Esophagus mucosa (tissue), 1 donor: ENCODE results near the gene PLXND1. TPM values are rescaled to one million over a fixed set of nuclear protein-coding genes. Genes with fewer than 3 reads are reported as not detected.
A peak's percentile ranks its signal among the peaks of the same experiment; 100 is the strongest.

Experiments used
- ATAC-seq: fragments of 200-7000 bp; cut with Tn5 transposase; one replicate; pipeline ENCODE4 v1.9.1; 2020
- total RNA-seq: library from RNA; stranded (reverse); gene quantifications from one replicate; pipeline ENCODE4 v1.2.4, GENCODE V29; 2023
- donor health status: DM: yes; HTN: yes; CAD: no.

PLXND1 gene
- total RNA-seq, 1 donor from 2014 or later, result 15.8 TPM

DNA sequence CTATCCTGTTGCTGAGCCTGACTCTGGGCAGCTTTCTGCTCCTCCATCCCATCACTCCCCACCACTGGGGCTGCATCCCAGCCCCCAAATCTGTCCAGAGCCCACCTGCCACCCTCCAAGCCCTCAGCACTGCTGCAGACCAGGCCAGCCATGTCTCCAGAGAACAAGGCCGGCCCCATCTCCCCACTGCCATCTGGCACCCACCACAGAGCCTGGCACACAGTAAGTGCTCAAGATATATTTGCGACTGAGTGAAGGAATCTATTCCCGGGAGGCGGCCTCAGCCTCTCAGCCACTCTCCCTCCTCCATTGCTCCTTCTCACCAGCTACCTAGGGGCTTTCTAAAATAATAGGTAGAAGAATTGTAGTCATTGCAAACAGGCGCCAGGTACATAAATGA, 4.8 kb downstream of the PLXND1 start:
- no peak for ATAC-seq

DNA sequence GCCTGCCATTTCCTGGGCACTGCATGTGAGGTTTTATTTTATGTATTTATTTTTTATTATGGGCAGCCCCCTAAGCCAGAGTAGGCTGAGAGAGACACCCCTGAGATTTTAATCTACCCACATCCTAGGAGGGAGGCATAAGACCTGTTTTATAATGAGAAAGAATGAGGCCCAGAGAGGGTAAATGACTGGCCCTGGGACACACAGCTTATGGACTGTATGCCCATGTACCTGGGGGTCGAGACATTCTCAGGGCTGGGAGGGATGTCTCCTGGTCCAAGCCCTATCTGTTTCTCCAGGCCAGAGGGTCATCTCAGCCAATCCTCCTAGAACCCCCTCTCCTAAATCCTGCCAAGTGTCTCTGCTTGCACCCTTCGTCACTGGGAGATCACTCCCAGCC, 6.1 kb downstream of the PLXND1 start:
- no peak for ATAC-seq

DNA sequence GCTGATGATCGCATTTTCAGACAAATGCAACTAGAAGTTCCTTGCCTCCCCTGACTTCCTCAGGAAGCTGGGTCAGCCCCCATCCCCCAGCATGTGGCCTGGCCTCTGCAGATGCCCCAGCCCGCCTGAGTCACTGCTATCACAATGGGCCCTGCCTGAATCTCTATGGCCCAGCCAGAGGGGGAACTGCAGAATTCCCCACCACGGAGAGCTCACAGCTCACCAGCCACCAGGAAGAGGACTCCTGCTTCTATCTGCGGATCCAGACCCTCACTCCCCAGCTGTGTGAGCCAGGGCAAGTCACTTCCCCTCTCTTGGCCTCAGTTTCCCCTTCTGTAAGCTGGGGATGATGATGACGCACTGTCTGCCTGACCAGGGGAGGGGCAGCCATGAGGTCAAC, 6.9 kb downstream of the PLXND1 start:
- no peak for ATAC-seq

- no peak for ATAC-seq
Measured at GRCh38 chr3:129599073-129599472, 7.4 kb downstream of the PLXND1 start.

DNA sequence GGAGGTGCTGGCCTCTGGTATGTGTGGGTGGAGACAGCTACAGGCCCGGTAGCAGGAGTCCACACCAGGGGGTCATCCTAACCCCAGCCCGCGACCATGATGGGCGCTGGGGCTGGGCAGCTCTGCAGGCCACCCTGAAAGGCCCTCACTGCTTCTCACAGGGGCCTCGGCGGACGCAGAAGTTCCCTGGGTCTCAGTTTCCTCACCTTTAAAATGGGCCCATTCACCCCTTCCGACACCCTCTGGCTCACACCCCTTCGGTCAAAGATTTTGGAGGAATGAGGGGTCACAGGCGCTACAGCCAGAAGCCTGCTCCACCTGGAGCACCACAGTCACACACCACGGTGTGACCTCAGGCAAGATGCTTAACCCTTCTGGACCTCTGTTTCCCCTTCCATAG, 8.0 kb downstream of the PLXND1 start:
- ATAC-seq, result no peak

DNA sequence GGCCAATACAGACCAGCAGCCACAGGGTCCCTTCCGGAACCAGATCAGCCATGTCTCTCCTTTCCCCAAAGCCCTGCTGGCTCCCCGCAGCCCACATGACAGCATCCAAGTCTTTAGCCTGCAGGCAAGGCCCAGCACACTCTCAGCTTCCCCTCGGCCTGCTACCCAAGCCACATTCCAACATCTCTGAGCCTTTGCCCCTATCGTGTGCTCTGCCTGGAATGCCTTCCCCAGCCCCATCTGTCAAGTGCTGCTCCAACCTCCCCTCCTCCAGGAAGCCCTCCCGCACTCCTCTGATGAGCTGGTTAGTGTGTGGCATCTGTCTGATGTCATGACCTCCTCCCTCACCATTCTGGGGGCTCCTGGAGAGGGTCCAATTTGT, 8.5 kb downstream of the PLXND1 start:
- ATAC-seq, result no peak

- ATAC-seq, result no peak
Measured at GRCh38 chr3:129597087-129597999, 9.1 kb downstream of the PLXND1 start.

GRCh38 chr3:129596194-129597086, 10.0 kb downstream of the PLXND1 start:
- peak; percentile 51 for ATAC-seq

DNA sequence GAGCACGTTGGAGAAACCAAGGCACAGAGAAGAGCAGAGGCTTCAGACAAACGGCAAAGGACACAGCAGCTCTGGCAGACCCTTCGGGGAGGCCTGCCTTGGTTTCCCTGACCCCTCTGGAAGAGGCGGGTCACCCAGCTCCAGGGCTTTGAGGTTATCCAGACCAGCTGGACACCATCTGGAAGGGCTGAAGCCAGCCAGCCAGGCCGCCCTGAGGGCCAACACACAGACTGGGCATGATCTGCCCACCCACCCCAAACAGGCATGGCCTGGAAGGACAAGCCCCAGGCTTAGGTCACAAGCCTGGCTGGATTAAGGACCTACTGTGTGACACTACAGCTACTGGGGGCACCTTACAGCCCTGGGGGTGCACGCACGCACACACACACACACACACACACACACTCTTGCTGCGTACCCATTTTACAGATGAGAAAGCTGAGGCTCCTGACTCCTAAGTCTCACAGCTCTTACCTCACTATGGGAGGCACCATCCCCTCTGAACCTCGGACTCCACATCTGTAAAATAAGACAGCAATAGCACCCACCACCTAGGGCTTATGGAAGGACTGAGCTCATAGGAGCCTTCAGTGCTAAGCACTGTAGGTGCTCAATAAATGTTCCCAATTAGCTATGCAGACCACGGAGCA, 10.8 kb downstream of the PLXND1 start:
- no peak for ATAC-seq

DNA sequence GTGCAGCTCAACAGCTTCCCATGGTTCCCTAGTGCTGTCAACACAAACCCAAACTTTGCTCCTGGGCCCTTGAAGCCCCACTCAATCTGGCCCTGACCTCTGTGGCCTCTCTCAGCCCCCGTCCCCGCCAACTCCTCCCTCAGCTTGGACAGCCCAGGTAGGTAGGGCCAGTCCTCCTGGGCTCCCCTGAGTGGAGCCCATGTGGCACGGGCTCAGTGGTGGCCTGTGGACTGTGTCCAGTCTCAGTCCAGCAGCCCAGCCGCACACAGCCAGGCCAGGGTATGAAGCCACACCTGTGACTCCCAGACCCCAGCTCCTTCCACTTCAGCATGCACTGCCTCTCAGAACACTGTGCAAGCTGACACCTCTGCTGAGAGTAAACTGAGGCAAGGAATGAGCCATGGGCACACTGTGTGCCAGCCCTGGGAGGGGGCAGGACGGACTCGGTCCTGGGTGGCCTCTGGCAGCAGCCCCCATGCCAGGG, 11.5 kb downstream of the PLXND1 start:
- no peak for ATAC-seq

DNA sequence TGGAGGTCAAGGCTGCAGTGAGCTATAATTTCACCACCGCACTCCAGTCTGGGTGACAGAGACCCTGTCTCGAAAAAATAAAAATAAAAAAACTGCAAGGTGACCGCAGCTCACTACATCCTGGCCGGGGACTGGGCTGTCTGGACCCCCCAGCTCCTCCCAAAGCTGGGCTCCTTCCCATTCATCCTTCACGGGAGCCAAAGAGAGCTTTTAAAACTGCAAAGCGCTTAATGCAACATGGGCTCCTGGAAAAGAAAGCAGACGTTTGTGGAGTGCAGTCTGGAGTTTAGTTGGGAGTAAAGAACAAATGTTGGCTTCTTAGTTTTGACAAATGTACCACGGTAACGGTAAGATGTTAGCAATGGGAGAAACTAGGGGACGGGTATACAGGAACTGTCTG, 12.1 kb downstream of the PLXND1 start:
- no peak for ATAC-seq

GRCh38 chr3:129593595-129594339, 12.7 kb downstream of the PLXND1 start:
- ATAC-seq, result no peak

DNA sequence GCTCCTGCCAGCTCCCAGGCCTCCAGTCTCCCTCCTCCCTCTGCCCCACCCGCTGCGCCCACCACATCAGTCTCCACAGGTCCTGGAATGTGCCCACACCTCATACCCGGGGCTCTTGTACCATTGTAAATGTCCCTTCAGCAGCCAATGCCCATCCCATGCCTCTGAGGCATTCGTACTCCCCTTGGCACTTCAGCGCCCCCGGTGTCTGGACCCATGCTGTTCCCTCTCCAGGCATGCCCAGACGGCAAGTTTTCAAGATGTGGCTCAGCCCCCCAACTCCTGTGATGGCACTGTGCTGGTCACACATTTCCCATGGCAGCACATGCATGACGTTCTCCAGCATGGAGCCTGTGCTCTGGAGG, 13.3 kb downstream of the PLXND1 start:
- ATAC-seq, result no peak

GRCh38 chr3:129592381-129593131, 13.9 kb downstream of the PLXND1 start:
- peak; percentile 8 for ATAC-seq

DNA sequence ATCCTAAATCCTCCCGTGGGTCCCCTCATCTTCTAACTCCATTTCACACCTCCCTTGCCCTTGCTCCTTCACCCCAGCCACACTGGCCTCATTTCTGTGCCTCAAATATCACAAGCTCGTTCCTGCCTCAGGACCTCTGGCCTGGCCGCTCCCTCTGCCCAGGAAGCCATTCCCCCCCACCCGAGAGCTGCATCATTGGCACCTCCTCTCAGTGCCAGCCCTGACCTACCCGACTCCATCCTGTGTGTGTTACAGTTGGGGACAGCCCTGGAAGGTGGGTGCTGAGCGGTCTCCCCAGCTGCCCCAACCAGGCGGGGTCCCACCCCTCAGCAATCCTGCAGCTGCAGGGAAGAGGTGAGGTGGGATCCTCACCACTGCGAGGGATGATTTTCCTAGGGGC, 14.5 kb downstream of the PLXND1 start:
- ATAC-seq, result no peak

GRCh38 chr3:129590215-129590614, 16.3 kb downstream of the PLXND1 start:
- ATAC-seq, result no peak

GRCh38 chr3:129587566-129588210, 18.8 kb downstream of the PLXND1 start:
- ATAC-seq, result no peak

GRCh38 chr3:129586746-129587430, 19.6 kb downstream of the PLXND1 start:
- no peak for ATAC-seq

GRCh38 chr3:129585949-129586657, 20.4 kb downstream of the PLXND1 start:
- no peak for ATAC-seq

DNA sequence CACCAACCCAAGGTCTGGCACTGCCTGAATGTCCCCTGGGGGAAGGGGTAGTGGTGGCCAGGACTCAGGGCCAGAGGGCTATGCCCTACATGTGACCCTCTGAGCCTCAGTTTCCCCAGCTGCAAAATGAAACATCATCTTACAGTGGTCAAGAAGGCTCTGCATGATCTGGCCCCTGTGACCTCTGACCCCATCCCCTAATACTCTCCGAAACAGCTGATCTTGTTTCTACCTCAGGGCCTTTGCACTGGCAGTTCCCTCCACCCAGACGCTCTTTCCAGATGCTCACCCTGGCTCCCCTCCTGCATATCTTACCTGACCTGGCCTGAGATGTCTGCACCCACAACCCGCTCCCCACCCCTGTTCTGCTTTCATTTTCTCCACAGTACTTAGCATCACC, 21.8 kb downstream of the PLXND1 start:
- ATAC-seq, result no peak
